Liver (tissue), 9 donors: Measurements from ENCODE around the gene ASCL3. TPM values are rescaled to one million over a fixed set of nuclear protein-coding genes. Genes with fewer than 3 reads are reported as not detected.

Experiments
- DNase-seq: peaks from one replicate; pipeline ENCODE4 v3.0.0-alpha.2; 2017; ENCODE audit warnings: low spot score
- H3K27ac ChIP-seq, 2 donors: one replicate each; pipeline ENCODE4 v1.7.0; 2013; ENCODE audit warnings: inconsistent platforms in 2 of 2, low read length in 2 of 2, control low read depth in 1 of 2, low read depth in 1 of 2, mild to moderate bottlenecking in 1 of 2
- H3K27me3 ChIP-seq, 4 donors: one replicate each; pipeline versions ENCODE4 v1.6.1 to v1.7.0; 2013; ENCODE audit warnings: low read length in 3 of 4, inconsistent platforms in 1 of 4, mild to moderate bottlenecking in 1 of 4, moderate library complexity in 1 of 4; ENCODE audit not compliant: control insufficient read depth in 4 of 4, insufficient read depth in 4 of 4
- H3K36me3 ChIP-seq, 4 donors: one replicate each; pipeline versions ENCODE4 v1.6.1 to v1.7.0; 2013; ENCODE audit warnings: low read length in 3 of 4, mild to moderate bottlenecking in 3 of 4, low read depth in 1 of 4, moderate library complexity in 1 of 4; ENCODE audit not compliant: control insufficient read depth in 4 of 4, insufficient read depth in 3 of 4
- H3K4me1 ChIP-seq, 4 donors: one replicate each; pipeline versions ENCODE4 v1.6.1 to v1.7.0; 2013; ENCODE audit warnings: low read length in 3 of 4, mild to moderate bottlenecking in 3 of 4, moderate library complexity in 1 of 4; ENCODE audit not compliant: control insufficient read depth in 4 of 4, insufficient read depth in 4 of 4
- H3K4me3 ChIP-seq, 3 donors: one replicate each; pipeline versions ENCODE4 v1.6.1 to v1.7.0; 2013; ENCODE audit warnings: low read length in 3 of 3, control low read depth in 1 of 3, low read depth in 1 of 3, mild to moderate bottlenecking in 1 of 3
- H3K9ac ChIP-seq, 2 donors: one replicate each; pipeline ENCODE4 v1.7.0; 2013; ENCODE audit warnings: low read length in 2 of 2, mild to moderate bottlenecking in 2 of 2, moderate library complexity in 2 of 2, control low read depth in 1 of 2, low read depth in 1 of 2
- H3K9me3 ChIP-seq, 4 donors: one replicate each; pipeline versions ENCODE4 v1.6.1 to v1.7.0; 2013; ENCODE audit warnings: low read length in 3 of 4; ENCODE audit not compliant: control insufficient read depth in 4 of 4
- ATF3 ChIP-seq: IDR thresholded peaks from 2 replicates; pipeline ENCODE4 v1.6.1; 2016; ENCODE audit warnings: antibody characterized with exemption
- CTCF ChIP-seq: fragments of 150-350 bp; IDR thresholded peaks from 2 replicates; pipeline ENCODE4 v1.5.1; 2017; ENCODE audit warnings: improper control_type of control experiment, low read depth, low read length; ENCODE audit not compliant: missing input control
- EGR1 ChIP-seq, 2 donors: IDR thresholded peaks; 2 replicates each; pipeline ENCODE4 v1.6.1; 2016 to 2018; ENCODE audit warnings: antibody characterized with exemption in 2 of 2, low read depth in 2 of 2
- FOXA1 ChIP-seq: IDR thresholded peaks from 2 replicates; pipeline ENCODE4 v1.6.1; 2016; ENCODE audit warnings: antibody characterized with exemption
- FOXA2 ChIP-seq: IDR thresholded peaks from 2 replicates; pipeline ENCODE4 v1.6.1; 2016; ENCODE audit warnings: antibody characterized with exemption
- HNF4A ChIP-seq, 2 donors: conservative IDR thresholded peaks; 2 replicates each; pipeline ENCODE4 v1.6.1; 2016; ENCODE audit warnings: antibody characterized with exemption in 2 of 2, mild to moderate bottlenecking in 2 of 2
- HNF4G ChIP-seq: IDR thresholded peaks from 2 replicates; pipeline ENCODE4 v1.6.1; 2016; ENCODE audit warnings: antibody characterized with exemption
- JUND ChIP-seq, 2 donors: IDR thresholded peaks; 2 replicates each; pipeline ENCODE4 v1.6.1; 2016; ENCODE audit warnings: antibody characterized with exemption in 2 of 2
- NR2F2 ChIP-seq: IDR thresholded peaks from 2 replicates; pipeline ENCODE4 v1.6.1; 2016; ENCODE audit warnings: antibody characterized with exemption
- RAD21 ChIP-seq, 2 donors: IDR thresholded peaks; 2 replicates each; pipeline ENCODE4 v1.6.1; 2016; ENCODE audit warnings: antibody characterized with exemption in 2 of 2, mild to moderate bottlenecking in 2 of 2
- REST ChIP-seq: IDR thresholded peaks from 2 replicates; pipeline ENCODE4 v1.6.1; 2016; ENCODE audit warnings: antibody characterized with exemption, mild to moderate bottlenecking
- RXRA ChIP-seq, 2 donors: IDR thresholded peaks; 2 replicates each; pipeline ENCODE4 v1.6.1; 2017 to 2018; ENCODE audit warnings: antibody characterized with exemption in 2 of 2, mild to moderate bottlenecking in 1 of 2
- SP1 ChIP-seq: IDR thresholded peaks from 2 replicates; pipeline ENCODE4 v1.6.1; 2018; ENCODE audit warnings: antibody characterized with exemption, mild to moderate bottlenecking
- TAF1 ChIP-seq: conservative IDR thresholded peaks from 2 replicates; pipeline ENCODE4 v1.6.1; 2016; ENCODE audit warnings: antibody characterized with exemption, mild to moderate bottlenecking
- YY1 ChIP-seq: IDR thresholded peaks from 2 replicates; pipeline ENCODE4 v1.6.1; 2016; ENCODE audit warnings: antibody characterized with exemption, mild to moderate bottlenecking
- ZBTB33 ChIP-seq: IDR thresholded peaks from 2 replicates; pipeline ENCODE4 v1.6.1; 2016; ENCODE audit warnings: antibody characterized with exemption
- WGBS: extraction: QIAGEN DNeasy Blood & Tissue Kit; methylation state at CpG from one replicate; pipeline ENCODE4 v1.1.7; 2013; 5-methylcytosine and 5-hydroxymethylcytosine counted together
- polyA plus RNA-seq, 2 donors: library from polyadenylated mRNA; stranded (reverse) in 1 of 2; unstranded in 1 of 2; fragments of 200-250 nt in 1 of 2; fragments of >200 nt in 1 of 2; fragmentation: Nextera tagmentation in 1 of 2; extraction: Ambion mirVana in 1 of 2; gene quantifications; one replicate each; pipeline versions ENCODE4 v1.2.1 to v1.2.3, GENCODE V29; 2013 to 2015
- total RNA-seq, 2 donors: library from RNA; depleted of rRNA; stranded (reverse); fragments of >200 nt; gene quantifications; one replicate each; pipeline ENCODE4 v1.2.3, GENCODE V29; 2014
- TF ChIP-seq, protein P1 (sequence below): IDR thresholded peaks from 2 replicates; pipeline ENCODE4 v1.6.1; 2016; ENCODE audit warnings: antibody characterized with exemption
- donor health status: healthy.
- donor health status: healthy.
- donor health status: healthy.
- donor health status: healthy.
- donor health status: healthy.

Gene ASCL3
- total and polyA plus RNA-seq, 4 donors = not detected

GRCh38 chr11:8941341-8942103, 1.3 kb downstream of the ASCL3 start (continued):
- TF ChIP-seq REST (no peak), CTCF (no peak)

- no peak for DNase-seq
- H3K9me3 ChIP-seq = no peaks in the 10 kb centered on the region
- no peaks in the 10 kb centered on the region for H3K27me3 ChIP-seq
- H3K4me1 ChIP-seq = no peaks in the 10 kb centered on the region
- H3K27ac ChIP-seq = no peak overlapping the region
- 86% methylated on average over 14 of the region's 14 CpGs for WGBS
- H3K36me3 ChIP-seq = no peaks in the 10 kb centered on the region
- H3K4me3 ChIP-seq = no peak overlapping the region
- H3K9ac ChIP-seq = no peak overlapping the region
- TF ChIP-seq, protein P1, sequence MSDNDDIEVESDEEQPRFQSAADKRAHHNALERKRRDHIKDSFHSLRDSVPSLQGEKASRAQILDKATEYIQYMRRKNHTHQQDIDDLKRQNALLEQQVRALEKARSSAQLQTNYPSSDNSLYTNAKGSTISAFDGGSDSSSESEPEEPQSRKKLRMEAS = no peak
- TF ChIP-seq ATF3 (no peak), FOXA2 (no peak), FOXA1 (no peak), HNF4A (conservative IDR thresholded peaks at IDR 0.05) (no peak), RAD21 (IDR thresholded peaks at IDR 0.05) (no peak), EGR1 (IDR thresholded peaks at IDR 0.05; ENCODE audit: low read depth in 2 of 2) (no peak), NR2F2 (no peak)
These were observed 5.2 kb downstream of the ASCL3 start for GRCh38 chr11:8937659-8938058.

- WGBS = 88% methylated on average over 10 of the region's 10 CpGs
- TF ChIP-seq RAD21 (IDR thresholded peaks at IDR 0.05) = no peak
- no peak for TF ChIP-seq TAF1
- TF ChIP-seq CTCF = no peak
- TF ChIP-seq HNF4G = no peak
- no peak for TF ChIP-seq YY1
- TF ChIP-seq EGR1 (IDR thresholded peaks at IDR 0.05; ENCODE audit: low read depth in 2 of 2) = no peak
- TF ChIP-seq SP1 = no peak
- no peak for TF ChIP-seq RXRA (IDR thresholded peaks at IDR 0.05)
- TF ChIP-seq, protein P1 = no peak
- TF ChIP-seq JUND (IDR thresholded peaks at IDR 0.05) = no peak
- TF ChIP-seq ZBTB33 = no peak
These were observed 5.7 kb downstream of the ASCL3 start for GRCh38 chr11:8937159-8937558.

More at GRCh38 chr11:8937159-8937558, 5.7 kb downstream of the ASCL3 start:
- Histone ChIP-seq H3K36me3 (no peaks in the 10 kb centered on the region), H3K27ac (no peak overlapping the region), H3K27me3 (no peaks in the 10 kb centered on the region), H3K4me1 (no peaks in the 10 kb centered on the region), H3K9ac (no peak overlapping the region), H3K9me3 (no peaks in the 10 kb centered on the region), H3K4me3 (no peak overlapping the region)
- no peak for DNase-seq
